HL-60/S4 treated with phorbol 12-myristate 13-acetate at 8.2 ng/mL for 4 days and 3 days (cell line): ENCODE data around the gene ADGRG6.
"Not testable (repeated sequence)": the region's sequence is repeated elsewhere in the genome, so short reads cannot be mapped to it uniquely, and the experiment has no call there.

Experiments used
- in situ Hi-C: fragments of 300-500 bp; cut with MboI; formaldehyde crosslinking; loops from 2 replicates; pipeline ENCODE4 v1.15.0; 2022; ENCODE audit warnings: low sequenced_read_pairs

Gene ADGRG6

DNA sequence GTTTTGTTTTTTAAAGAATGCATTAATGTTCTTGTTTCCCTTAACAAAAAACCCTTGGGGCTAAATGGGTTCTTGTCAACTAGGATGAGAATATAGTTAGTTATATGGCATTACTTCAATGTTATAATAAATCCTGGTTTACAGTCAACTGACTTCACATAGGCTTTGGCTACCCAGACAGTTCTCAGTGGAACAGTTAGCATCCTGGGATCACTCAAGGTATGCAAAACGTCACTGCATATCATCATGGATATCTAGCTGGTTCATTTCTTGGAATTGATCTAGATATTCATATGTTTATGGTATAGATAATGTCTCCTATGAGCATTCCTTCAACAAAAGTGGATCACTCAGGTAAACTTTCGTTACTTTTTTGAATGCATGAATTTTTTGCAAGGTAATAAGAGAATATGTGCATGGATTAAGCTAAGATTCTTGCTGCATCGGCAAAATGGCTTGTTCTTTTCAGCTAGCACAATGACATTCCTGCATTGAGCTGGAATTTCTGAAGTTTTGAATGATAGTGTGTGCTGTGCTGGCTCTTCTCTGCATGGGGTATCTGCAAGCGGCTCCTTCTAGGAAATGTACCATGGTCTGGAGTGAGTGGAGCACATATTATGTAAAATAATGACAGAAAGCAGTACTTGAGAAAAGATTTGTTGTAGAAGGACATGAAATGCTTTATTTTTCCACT, 138.9 kb downstream of the ADGRG6 start:
- in situ Hi-C loops, result no loop called here

- in situ Hi-C loops, result no loop called here
Observed at GRCh38 chr6:142441716-142442115, 139.9 kb downstream of the ADGRG6 start.

DNA sequence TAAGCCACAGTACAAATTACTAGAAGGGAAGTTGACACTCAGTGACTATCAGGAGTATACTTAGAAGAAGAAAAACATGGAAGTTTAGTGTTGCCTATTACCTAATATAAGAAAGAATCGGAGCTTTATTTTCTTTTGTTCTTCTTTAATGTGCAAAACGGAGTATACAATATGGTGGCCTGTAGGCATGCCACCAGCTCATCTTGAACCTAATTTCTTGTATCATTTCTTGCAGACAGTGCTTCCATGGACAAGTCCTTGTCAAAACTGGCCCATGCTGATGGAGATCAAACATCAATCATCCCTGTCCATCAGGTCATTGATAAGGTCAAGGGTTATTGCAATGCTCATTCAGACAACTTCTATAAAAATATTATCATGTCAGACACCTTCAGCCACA, 141.3 kb downstream of the ADGRG6 start:
- in situ Hi-C loops, result no loop called here

DNA sequence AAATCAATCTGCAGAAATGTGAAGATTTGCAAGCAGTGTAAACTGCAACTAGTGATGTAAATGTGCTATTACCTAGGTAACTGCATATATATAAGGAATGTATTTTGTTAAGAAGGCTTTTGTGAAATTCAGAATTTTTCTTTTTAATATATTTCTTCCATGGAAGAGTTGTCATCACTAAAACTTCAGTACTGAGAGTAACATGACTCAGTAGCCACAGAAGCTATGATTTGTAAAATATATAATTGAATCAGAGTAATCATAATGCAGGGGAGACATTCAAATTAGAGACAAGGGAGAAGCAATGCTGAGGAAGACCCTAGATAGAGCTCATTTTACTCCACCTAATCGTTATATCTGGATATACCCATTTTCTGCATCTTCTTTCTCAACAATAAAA, 141.7 kb downstream of the ADGRG6 start:
- in situ Hi-C loops, result no loop called here

GRCh38 chr6:142444376-142444775, 142.6 kb downstream of the ADGRG6 start:
- in situ Hi-C loops, result no loop called here

DNA sequence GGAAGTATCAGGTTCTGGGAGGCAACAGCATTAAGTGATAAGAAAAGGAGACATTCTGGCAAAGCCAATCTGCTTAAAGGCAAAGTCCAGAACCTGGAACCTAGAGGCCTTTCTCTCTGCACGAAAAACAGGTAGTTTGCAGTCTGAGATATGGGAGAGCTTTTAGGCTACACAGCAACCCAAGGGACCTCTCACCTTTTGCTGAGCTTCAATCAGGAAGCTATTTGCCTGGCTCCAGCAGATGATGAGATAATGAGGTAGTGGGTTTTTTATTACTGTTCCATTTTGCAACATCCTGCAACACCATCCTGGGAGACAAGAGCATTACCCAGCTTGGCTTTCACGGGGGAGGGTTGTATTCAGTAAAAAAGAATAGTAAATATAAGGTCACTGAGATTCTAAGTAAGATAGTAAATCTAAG, 143.1 kb downstream of the ADGRG6 start:
- in situ Hi-C loops, result no loop called here

DNA sequence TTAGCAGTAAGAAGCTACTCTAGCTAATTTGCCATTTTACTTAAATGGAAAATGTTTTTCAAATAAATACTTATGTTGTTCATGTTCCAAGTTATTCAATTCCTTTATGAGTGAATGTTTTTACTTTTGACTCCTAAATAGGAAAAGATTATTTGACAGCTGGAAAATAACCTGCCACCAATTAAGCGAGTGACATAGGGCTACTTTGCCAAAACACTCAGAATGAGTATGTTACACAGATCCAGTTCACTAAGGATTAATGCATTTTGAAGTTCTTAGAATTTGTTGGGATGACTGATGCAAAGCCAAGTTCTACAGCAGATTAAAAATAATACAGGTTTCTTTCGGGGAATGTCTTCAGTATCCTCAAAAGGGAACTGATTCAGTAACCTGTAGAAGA, 144.4 kb downstream of the ADGRG6 start:
- in situ Hi-C loops, result no loop called here

DNA sequence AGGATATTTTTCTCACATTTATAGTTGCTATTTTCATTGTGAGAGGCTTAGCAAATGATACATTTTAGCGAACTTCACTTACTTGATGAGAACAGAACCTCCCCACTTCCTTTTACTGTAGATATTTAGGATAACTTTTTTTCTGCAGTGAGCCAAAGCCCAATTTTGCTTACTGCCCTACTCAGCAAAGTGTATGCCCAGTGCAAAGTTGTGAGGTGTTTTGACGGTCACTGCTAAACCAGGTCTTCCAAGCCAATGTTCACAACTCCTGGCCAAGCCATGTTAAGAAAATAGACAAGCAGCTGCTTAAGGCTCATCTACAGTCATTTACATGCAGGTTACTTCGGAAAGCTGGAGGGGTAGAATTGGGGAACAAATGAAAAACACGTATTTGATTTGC, 144.8 kb downstream of the ADGRG6 start:
- in situ Hi-C loops, result no loop called here

DNA sequence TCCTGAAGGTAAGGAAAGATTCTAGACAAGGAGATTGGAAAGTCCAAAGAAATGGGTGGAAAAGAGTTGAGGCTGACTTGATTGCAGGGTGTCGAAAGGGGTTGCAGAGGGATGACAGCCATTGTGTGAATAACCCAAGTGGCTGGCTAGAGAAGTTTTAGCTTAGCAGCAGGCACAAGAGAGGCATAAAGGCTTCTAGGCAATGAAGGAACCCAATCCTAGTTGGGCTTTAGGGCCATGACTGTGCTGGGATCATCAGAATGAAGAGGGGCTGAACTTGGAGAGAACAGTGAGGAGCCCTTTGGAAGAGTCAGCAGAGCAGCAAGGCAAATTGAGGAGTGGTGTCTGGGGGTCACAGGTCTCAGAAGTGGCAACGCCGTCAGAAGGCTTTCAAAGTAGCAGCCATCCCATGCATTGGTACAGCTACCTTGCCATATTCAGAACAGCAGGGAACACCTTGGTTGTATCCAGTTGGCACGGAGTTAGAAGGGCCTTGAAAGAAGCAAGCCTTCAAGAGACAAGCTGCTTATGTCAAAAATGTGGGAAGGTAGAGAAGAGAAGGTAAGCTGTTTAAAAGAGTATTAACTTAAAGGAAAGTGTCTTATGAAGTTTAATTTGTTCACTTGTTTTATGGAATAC, 146.4 kb downstream of the ADGRG6 start:
- in situ Hi-C loops, result no loop called here

DNA sequence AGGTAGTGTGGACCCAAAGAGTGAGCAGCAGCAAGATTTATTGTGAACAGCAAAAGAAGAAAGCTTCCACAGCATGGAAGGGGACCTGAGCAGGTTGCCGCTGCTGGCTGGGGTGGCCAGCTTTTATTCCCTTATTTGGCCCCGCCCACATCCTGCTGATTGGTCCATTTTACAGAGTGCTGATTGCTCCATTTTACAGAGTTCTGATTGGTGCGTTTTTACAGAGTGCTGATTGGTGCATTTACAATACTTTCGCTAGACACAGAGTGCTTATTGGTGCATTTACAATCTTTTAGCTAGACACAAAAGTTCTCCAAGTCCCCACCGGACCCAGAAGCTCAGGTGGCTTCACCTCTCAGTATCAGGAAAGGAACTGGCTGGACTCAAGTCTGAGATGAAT, 149.0 kb downstream of the ADGRG6 start:
- in situ Hi-C loops, result not testable (repeated sequence)

DNA sequence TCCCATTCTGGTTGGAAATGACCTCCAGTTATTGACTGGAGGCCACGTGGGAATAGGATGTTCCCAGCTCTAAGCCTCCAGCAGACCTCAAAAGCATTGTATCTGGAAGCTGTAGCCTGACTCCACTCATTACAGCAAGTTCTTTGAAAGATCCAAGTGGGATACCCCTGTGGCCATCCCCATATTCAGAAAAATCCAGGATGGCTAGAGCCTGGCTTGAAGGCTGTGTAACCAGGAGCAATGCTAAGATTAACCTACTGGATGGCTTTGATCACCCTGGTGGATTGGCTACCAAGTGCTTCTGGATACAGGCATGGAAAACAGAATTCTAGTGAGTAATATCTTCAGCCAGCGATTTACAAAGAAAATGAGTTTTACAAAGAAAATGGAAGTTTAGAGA, 151.2 kb downstream of the ADGRG6 start:
- in situ Hi-C loops, result no loop called here

- in situ Hi-C loops, result not testable (repeated sequence)
Observed at GRCh38 chr6:142454196-142454595, 152.4 kb downstream of the ADGRG6 start.

DNA sequence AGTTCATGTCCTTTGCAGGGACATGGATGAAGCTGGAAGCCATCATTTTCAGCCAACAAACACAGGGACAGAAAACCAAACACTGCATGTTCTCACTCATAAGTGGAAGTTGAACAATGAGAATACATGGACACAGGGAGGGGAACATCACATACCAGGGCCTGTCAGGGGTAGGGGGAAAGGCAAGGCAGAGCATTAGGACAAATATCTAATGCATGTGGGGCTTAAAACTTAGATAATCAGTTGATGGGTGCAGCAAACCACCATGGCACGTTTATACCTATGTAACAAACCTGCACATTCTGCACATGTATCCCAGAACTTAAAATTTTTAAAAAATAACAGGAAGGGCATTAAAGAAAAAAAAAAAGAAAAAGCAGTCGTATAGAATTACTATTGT, 153.0 kb downstream of the ADGRG6 start:
- in situ Hi-C loops, result not testable (repeated sequence)

DNA sequence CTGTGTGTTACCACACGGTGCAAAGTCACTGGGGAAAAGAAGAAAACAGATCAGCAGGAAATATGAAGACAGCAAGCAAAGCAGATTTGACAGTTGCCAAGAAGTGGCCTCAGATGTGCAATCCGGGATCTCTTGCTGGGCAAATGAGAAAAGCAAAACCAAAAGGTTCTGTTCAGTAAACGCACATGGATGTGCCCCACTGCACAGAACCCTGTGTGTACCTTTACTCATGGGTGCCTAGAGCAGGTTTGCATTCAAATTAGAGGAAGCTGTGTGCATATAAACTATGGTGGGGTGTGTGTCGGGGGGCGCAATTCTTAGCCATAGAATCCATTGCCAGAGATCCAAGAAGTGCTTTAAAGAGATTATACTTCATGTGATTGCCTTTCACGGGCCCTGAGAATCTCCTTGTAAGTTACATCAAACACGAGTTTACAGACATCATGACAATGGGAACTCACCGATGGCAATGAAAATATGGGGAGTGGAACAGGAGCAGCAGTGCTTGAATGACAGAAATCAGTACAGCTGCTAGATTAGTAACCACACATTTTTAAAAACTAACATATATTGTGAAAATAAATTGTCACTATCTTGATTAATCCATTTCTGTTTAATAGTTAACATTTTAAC, 154.3 kb downstream of the ADGRG6 start:
- in situ Hi-C loops, result no loop called here

GRCh38 chr6:142457638-142458406, 156.0 kb downstream of the ADGRG6 start:
- in situ Hi-C loops, result no loop called here

DNA sequence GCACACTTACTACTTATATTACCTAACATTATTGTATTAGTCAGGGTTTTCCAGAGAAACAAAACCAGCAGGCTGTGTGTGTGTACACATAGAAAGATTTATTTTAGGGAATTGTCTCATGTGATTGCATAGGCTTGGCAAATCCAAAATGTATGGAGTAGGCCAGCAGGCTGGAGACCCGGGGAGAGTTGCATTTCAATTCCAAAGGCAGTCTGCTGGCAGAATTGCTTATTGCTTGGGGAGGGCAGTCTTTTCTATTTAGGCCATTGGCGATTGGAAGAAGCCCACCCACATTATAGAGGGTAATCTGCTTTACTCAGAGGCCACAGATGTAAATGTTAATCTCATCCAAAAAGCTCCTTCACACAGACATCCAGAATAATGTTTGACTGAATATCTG, 157.0 kb downstream of the ADGRG6 start:
- in situ Hi-C loops, result no loop called here

DNA sequence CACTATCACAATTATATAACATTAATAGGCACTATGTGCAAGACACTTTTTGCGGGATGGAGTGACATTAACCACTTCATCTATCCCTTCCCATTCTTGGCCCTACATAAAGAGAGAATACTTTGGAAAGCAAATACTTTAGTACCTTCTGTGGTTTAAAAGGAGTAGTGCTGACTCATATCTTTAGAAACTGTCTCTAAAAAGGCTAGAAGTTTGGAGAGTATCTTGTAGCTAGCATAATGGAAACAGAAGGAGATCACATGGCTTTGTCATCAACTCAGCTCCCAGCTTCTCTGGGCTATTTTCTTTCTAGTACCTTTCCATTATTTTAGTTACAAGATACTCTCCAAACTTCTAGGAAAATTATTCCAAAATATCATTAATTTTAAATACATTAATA, 157.5 kb downstream of the ADGRG6 start:
- in situ Hi-C loops, result no loop called here

DNA sequence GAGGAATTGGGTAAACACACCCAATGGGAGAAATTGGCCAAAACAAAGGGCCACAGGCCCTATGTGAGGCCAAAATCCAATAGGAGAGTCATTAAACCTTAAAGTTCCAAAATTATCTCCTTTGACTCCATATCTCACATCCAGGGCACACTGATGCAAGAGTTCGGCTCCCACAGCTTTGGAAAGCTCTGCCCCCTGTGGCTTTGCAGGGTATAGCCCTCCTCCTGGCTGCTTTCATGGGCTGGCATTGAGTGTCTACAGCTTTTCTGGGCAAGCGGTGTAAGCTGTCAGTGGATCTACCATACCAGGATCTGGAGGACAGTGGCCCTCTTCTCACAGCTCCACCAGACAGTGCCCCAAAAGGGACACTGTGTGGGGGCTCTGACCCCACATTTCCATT, 160.5 kb downstream of the ADGRG6 start:
- in situ Hi-C loops, result no loop called here

- in situ Hi-C loops, result no loop called here
Observed at GRCh38 chr6:142463988-142464387, 162.2 kb downstream of the ADGRG6 start.

- in situ Hi-C loops, result no loop called here
Observed at GRCh38 chr6:142469220-142469619, 167.4 kb downstream of the ADGRG6 start.

DNA sequence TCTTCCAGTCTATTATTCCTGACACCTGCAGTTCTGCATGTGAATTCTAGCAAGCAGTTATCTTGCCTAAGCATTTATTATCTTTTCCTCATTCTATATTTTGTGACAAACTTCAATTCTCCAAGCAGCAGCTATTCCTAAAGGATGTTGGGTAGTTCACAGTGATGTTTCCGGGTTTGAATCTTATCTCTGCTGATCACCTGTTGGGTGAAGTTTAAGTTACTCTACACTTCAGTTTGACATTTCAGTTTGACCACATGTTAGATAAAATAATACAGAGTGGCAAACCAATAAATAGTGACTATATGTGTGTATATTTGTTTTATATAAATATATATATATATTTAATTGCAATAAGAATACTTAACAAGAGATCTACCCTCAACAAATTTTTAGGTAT, 168.6 kb downstream of the ADGRG6 start:
- in situ Hi-C loops, result no loop called here
